ENCODE results near the gene RNPS1.

Gene RNPS1

GRCh38 chr16:2233872-2234812 is 33.8 kb downstream of the RNPS1 start:
- no peak for DNase-seq

- no peak for DNase-seq
Measured at GRCh38 chr16:2233046-2233775, 34.7 kb downstream of the RNPS1 start.

GRCh38 chr16:2232094-2232990 is 35.6 kb downstream of the RNPS1 start:
- DNase-seq: no peak

GRCh38 chr16:2231016-2231931 is 36.7 kb downstream of the RNPS1 start:
- no peak for DNase-seq

- DNase-seq: no peak
Measured at GRCh38 chr16:2230376-2230775, 37.5 kb downstream of the RNPS1 start.

GRCh38 chr16:2229632-2230250 is 38.2 kb downstream of the RNPS1 start:
- no peak for DNase-seq

GRCh38 chr16:2229091-2229490 is 38.8 kb downstream of the RNPS1 start:
- no peak for DNase-seq

- DNase-seq: no peak
Measured at GRCh38 chr16:2228161-2228824, 39.6 kb downstream of the RNPS1 start.

GRCh38 chr16:2226918-2227317 is 41.0 kb downstream of the RNPS1 start:
- DNase-seq: no peak

- no peak for DNase-seq
Measured at GRCh38 chr16:2226245-2226793, 41.6 kb downstream of the RNPS1 start.

GRCh38 chr16:2223942-2224486 is 43.9 kb downstream of the RNPS1 start:
- DNase-seq: peak in 1 of 2 experiments; percentile 25

GRCh38 chr16:2223221-2223941 is 44.5 kb downstream of the RNPS1 start, which contains the start of gene E4F1:
E4F1 (plus strand) TSS chr16:2223591; CDS start chr16:2223614, 23 bp downstream.
- peak; percentile 94 to 99 for DNase-seq

GRCh38 chr16:2216330-2216729 is 51.6 kb downstream of the RNPS1 start:
- no peak for DNase-seq

- no peak for DNase-seq
Measured at GRCh38 chr16:2214719-2214968, 53.3 kb downstream of the RNPS1 start, which contains the start of gene PGP. PGP (minus strand) TSS chr16:2214840; CDS start chr16:2214777, 63 bp downstream.

- DNase-seq: no peak
Measured at GRCh38 chr16:2213817-2214718, 53.9 kb downstream of the RNPS1 start.

- peak in 1 of 2 experiments; percentile 16 for DNase-seq
Measured at GRCh38 chr16:2212362-2213324, 55.3 kb downstream of the RNPS1 start.

GRCh38 chr16:2211923-2212347 is 56.0 kb downstream of the RNPS1 start:
- DNase-seq: no peak
